GM21723 (cell line): ENCODE measurements around the gene BCL2L15.
A peak's percentile ranks its signal among the peaks of the same experiment; 100 is the strongest.
"Not testable (repeated sequence)": the region's sequence is repeated elsewhere in the genome, so short reads cannot be mapped to it uniquely, and the experiment has no call there.

Experiments used
- ATAC-seq: cut with Tn5 transposase; IDR thresholded peaks from one replicate; pipeline ENCODE4 v1.9.1; 2021; ENCODE audit warnings: mild to moderate bottlenecking, moderate library complexity; ENCODE audit not compliant: unreplicated experiment

BCL2L15 gene

GRCh38 chr1:113872219-113872935 is 15.0 kb downstream of the BCL2L15 start:
- peak; percentile 13 for ATAC-seq

GRCh38 chr1:113871597-113872113 is 15.7 kb downstream of the BCL2L15 start, which contains the start of gene PTPN22:
PTPN22 (minus strand) TSS chr1:113871712.
- peak; percentile 94 for ATAC-seq

- no peak for ATAC-seq
Observed at GRCh38 chr1:113870778-113871177, 16.6 kb downstream of the BCL2L15 start.

- ATAC-seq = no peak
Observed at GRCh38 chr1:113868387-113869083, 18.8 kb downstream of the BCL2L15 start.

GRCh38 chr1:113861641-113862040 is 25.7 kb downstream of the BCL2L15 start:
- ATAC-seq = no peak

- ATAC-seq = no peak
Observed at GRCh38 chr1:113860891-113861290, 26.5 kb downstream of the BCL2L15 start.

GRCh38 chr1:113859478-113860175 is 27.8 kb downstream of the BCL2L15 start:
- peak; percentile 87 for ATAC-seq

- ATAC-seq = no peak
Observed at GRCh38 chr1:113858982-113859381, 28.4 kb downstream of the BCL2L15 start.

GRCh38 chr1:113858418-113858817 is 29.0 kb downstream of the BCL2L15 start:
- peak; percentile 48 for ATAC-seq

GRCh38 chr1:113857776-113858175 is 29.6 kb downstream of the BCL2L15 start:
- ATAC-seq = no peak

GRCh38 chr1:113856401-113856790 is 31.0 kb downstream of the BCL2L15 start:
- no peak for ATAC-seq

- no peak for ATAC-seq
Observed at GRCh38 chr1:113855630-113856400, 31.6 kb downstream of the BCL2L15 start.

- ATAC-seq = no peak
Observed at GRCh38 chr1:113854234-113854633, 33.1 kb downstream of the BCL2L15 start.

- not testable (repeated sequence) for ATAC-seq
Observed at GRCh38 chr1:113852694-113853093, 34.7 kb downstream of the BCL2L15 start.

- ATAC-seq = no peak
Observed at GRCh38 chr1:113850127-113850796, 37.1 kb downstream of the BCL2L15 start.

- no peak for ATAC-seq
Observed at GRCh38 chr1:113849072-113849471, 38.3 kb downstream of the BCL2L15 start.

GRCh38 chr1:113846391-113847035 is 40.9 kb downstream of the BCL2L15 start:
- no peak for ATAC-seq

GRCh38 chr1:113836534-113836933 is 50.8 kb downstream of the BCL2L15 start:
- no peak for ATAC-seq

GRCh38 chr1:113835686-113836290 is 51.6 kb downstream of the BCL2L15 start:
- no peak for ATAC-seq
